PFSK-1 (cell line): Measurements from ENCODE around the gene PPM1F.

ENCODE experiments used
- POLR2AphosphoS5 ChIP-seq: IDR thresholded peaks from 2 replicates; pipeline ENCODE4 v1.6.1; 2012; ENCODE audit warnings: low read depth, mild to moderate bottlenecking, control low read depth, low read length, moderate library complexity
- REST ChIP-seq, 2 experiments: IDR thresholded peaks; 2 replicates each; pipeline versions ENCODE4 v1.6.1 to v1.8.0; 2011 to 2012; ENCODE audit warnings: low read depth in 2 of 2, low read length in 2 of 2, control low read depth in 1 of 2, inconsistent platforms in 1 of 2, mild to moderate bottlenecking in 1 of 2, moderate library complexity in 1 of 2; ENCODE audit not compliant: insufficient read depth in 1 of 2
- SIN3A ChIP-seq: IDR thresholded peaks from 2 replicates; pipeline ENCODE4 v1.6.1; 2012; ENCODE audit warnings: mild to moderate bottlenecking, low read length, moderate library complexity, borderline replicate concordance; ENCODE audit not compliant: insufficient read depth
- TAF1 ChIP-seq: IDR thresholded peaks from 2 replicates; pipeline ENCODE4 v1.6.1; 2012; ENCODE audit warnings: low read length, control low read depth, borderline replicate concordance; ENCODE audit not compliant: insufficient read depth

- TF ChIP-seq POLR2AphosphoS5 (no peak), TAF1 (no peak), SIN3A (no peak), REST (IDR thresholded peaks at IDR 0.05; ENCODE audit: insufficient read depth in 1 of 2, low read depth in 2 of 2, low read length in 2 of 2) (no peak)
These were observed 13.2 kb downstream of the PPM1F start for GRCh38 chr22:21939461-21939913.
